Mucosa of stomach (tissue), 1 donor: ENCODE data around the gene AFAP1L1.

ENCODE experiments used
- H3K27me3 ChIP-seq: one replicate; pipeline ENCODE4 v1.7.0; 2013; ENCODE audit warnings: mild to moderate bottlenecking, low read length; ENCODE audit not compliant: control insufficient read depth, insufficient read depth
- H3K36me3 ChIP-seq: one replicate; pipeline ENCODE4 v1.7.0; 2013; ENCODE audit warnings: low read length; ENCODE audit not compliant: control insufficient read depth, insufficient read depth
- H3K4me1 ChIP-seq: one replicate; pipeline ENCODE4 v1.7.0; 2013; ENCODE audit warnings: mild to moderate bottlenecking, low read length; ENCODE audit not compliant: control insufficient read depth, insufficient read depth
- H3K4me3 ChIP-seq: one replicate; pipeline ENCODE4 v1.7.0; 2013; ENCODE audit warnings: low read length
- H3K9ac ChIP-seq: one replicate; pipeline ENCODE4 v1.7.0; 2013; ENCODE audit warnings: mild to moderate bottlenecking, low read length, moderate library complexity
- H3K9me3 ChIP-seq: one replicate; pipeline ENCODE4 v1.7.0; 2013; ENCODE audit warnings: mild to moderate bottlenecking, low read length, moderate library complexity; ENCODE audit not compliant: control insufficient read depth
- donor health status: Pancreatic carcinoma.

The AFAP1L1 gene

DNA sequence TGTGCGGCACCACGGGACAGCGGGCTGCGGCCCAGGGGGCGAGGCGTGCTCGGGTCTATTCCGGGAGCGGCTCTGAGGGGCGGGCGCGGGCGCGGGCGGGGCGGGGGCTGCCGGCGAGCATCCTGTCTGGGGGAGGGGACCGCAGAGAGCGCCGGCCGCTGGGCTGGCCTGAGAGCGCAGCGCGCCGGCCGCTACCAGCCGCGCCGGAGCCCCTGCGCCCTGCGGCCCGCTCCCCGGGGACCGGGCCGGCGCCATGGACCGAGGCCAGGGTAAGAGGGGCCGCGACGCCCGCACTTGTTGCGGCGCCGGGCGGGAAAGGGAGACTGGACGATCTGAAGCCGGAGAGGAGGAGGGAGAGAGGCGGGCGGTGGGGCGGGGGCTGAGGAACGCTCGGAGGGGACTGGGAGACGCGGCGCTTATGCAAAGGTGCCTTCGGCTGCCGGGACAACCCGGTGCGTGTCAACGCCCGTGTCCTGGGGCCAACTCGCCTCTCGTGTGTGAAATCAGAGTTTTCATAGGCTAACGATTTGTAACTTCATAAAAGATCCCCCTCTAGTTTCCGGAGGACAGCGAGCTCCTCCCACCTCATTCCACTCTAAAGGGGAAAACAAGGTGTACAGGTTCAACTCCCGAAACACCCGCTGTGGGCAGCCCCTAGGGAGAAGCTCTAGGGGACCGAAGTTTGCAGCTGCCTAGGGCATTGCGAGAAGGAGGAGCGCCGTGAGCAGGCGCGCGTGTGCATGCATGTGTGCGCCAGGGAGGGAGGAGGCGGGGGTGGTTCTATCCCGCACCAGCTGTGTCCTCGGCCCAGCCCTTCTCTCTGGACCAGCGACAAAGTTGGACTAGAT lies at the start of gene AFAP1L1:
TSS of gene AFAP1L1 (plus strand) at position 144 of the 848 bp plus-strand sequence. CDS start at position 254, 110 bp downstream.
- no peak within 1 kb of the TSS for H3K9ac ChIP-seq
- H3K4me3 ChIP-seq: peak within 1 kb of the TSS; percentile 41
- no peaks in the 10 kb centered on the region for H3K9me3 ChIP-seq
- no peaks in the 10 kb centered on the region for H3K36me3 ChIP-seq
- H3K4me1 ChIP-seq: peaks cover 4% of the 10 kb centered on the region
- peaks cover 27% of the 10 kb centered on the region for H3K27me3 ChIP-seq

DNA sequence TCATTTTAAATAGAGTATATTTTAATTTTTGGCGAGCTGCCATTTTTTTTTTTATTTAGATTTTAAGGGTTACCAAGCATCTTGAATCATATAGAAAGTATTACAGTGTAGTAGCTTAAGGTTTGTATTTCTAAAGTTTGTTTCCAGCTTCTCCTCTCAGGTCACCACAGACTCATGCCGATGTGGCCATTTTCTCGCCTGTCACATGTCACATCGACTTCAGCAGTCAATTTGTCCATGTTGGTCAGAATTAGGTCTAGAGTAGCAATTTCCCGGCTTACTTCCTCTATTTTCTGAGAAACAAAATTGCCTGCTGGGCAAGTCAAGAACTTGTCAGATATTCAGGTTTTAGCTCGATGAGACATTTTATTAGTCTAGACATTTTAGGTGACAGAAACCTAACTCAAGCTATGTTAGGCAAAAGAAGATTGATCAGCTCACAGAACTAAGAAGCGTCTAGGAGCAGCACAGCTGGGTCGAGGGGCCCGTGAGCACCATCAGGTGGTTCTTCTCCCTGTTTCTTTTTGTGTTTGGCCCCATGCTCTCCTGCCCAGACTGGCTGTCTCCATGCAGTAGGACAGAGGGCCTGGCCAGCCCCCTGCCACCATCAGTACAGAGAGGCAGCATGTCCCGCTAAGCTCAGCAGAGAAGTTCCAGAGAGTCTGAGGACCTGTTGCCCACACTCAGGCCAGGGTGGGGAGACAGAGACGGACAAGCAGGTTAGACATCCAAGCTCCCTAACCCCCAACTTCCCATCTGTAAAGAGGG lies 48.4 kb upstream of the AFAP1L1 start:
- no peaks in the 10 kb centered on the region for H3K36me3 ChIP-seq
- no peaks in the 10 kb centered on the region for H3K9me3 ChIP-seq
- H3K27me3 ChIP-seq: no peaks in the 10 kb centered on the region
- peaks cover 11% of the 10 kb centered on the region for H3K4me1 ChIP-seq
- no peak overlapping the region for H3K9ac ChIP-seq
- no peak overlapping the region for H3K4me3 ChIP-seq

DNA sequence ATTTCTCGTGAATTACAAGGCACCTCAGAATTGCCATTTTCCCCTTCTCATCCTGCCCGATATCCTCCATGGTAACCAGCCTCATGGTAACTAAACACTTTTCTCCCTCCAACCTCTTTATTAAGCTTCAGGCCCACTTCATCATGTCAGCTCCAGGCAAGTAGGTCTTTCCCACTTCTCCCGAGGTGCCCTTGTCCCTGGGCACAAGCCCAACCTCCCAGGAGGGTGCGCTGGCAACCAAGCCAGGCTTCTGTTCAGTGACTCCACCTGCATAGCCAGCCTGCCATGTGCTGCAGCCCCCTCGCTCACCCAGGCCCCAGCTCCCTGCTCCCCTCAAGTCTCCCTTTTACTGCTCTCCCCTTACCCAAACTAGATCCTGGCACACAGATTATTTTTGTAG lies 47.4 kb upstream of the AFAP1L1 start:
- no peak overlapping the region for H3K4me3 ChIP-seq
- H3K36me3 ChIP-seq: no peaks in the 10 kb centered on the region
- H3K9ac ChIP-seq: no peak overlapping the region
- H3K4me1 ChIP-seq: peaks cover 18% of the 10 kb centered on the region
- H3K27me3 ChIP-seq: no peaks in the 10 kb centered on the region
- H3K9me3 ChIP-seq: no peaks in the 10 kb centered on the region

DNA sequence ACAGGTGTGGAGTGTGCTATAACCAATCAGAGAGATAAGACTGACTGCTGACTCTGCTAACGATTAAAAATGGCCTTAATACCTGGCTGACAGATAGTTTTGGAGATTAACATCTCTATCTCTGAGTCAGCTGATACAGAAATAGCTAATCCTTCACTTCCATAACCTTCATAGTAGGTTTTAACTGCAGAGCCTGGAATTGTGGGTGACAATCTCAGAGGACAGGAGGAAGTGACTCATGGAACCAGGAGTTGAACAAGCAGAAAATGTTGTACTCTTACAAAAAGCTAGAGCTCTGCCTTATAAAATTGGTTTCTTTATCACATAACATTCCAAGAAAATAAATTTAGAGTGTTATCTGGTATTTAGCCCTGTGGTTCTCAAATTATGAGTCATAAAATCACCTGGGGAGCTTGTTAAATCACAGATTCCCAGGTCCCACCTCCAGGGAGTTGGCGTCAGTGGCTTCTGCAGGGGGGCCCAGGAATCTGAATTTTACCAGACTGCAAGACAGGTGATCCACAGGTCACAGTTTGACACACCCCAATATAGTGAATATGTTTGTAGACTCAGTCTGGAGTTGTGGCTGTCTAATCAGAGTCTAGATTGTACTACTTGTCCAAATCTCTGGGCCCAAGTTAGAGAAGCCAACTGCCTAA lies 44.4 kb upstream of the AFAP1L1 start:
- H3K36me3 ChIP-seq: no peaks in the 10 kb centered on the region
- H3K27me3 ChIP-seq: no peaks in the 10 kb centered on the region
- peaks cover 7% of the 10 kb centered on the region for H3K4me1 ChIP-seq
- no peak overlapping the region for H3K9ac ChIP-seq
- H3K9me3 ChIP-seq: no peaks in the 10 kb centered on the region
- H3K4me3 ChIP-seq: no peak overlapping the region

DNA sequence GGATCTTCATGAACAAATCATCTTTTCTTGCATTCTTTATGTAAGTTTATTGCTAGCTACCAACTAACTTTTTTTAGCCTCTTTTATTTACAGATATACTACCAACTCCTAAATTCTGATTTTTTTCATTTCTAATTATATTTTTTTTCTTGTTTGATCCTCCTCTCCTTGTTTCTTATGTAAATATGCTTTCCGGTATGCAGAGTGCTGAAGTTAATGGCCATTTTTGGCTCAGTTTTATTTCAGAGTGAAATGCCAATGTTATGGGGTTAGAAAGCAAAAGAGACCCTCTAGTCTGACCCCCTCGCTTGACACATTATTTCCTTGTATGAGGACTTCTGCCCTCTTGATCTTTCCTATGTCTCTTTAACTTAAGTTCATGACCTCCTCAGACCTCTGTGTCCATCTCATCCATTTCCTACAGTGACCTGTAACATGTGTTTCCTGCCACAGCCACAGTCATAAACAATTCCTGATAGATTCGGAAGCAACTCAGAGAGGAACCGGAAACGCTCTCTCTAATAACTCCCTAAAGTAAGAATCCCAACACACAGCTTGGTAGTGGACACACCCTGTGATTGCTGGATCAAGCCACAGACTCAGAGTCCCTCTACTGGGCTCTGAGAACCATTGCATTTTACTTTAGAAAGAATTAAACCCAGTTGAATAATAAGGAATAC lies 42.9 kb upstream of the AFAP1L1 start:
- Histone ChIP-seq H3K4me1 (peaks cover 7% of the 10 kb centered on the region), H3K36me3 (no peaks in the 10 kb centered on the region), H3K27me3 (no peaks in the 10 kb centered on the region), H3K4me3 (no peak overlapping the region), H3K9me3 (no peaks in the 10 kb centered on the region), H3K9ac (no peak overlapping the region)

DNA sequence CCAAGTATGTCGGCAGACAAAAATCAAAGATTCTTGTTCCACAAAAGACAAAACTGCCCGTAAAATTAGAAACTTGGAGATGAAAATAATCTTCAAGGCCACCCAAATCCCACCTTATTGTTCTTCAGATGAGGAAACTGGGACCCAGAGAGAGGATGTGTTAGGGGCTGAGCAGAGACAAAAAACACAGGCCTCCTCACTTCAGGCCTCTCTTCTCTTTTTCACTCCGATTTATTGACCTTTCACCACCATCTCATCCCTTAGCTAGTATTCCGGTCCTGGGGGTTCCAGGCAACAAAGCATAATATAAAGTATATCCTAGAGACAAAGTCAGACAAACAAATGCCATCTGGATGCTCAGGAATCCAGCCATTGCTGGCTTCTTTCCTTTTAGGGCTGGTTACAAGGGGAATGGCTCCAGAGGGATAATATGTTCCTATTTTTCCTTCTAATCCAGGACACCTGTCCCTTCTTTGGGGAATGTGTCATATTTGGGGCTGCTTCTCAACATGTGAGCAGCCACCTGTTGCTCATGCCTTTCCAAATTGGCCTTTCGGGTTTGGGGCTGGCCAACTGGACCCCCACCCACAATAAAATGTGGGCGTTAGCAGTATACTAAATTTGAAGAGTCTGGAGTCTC lies 42.2 kb upstream of the AFAP1L1 start:
- no peaks in the 10 kb centered on the region for H3K27me3 ChIP-seq
- H3K4me1 ChIP-seq: peaks cover 7% of the 10 kb centered on the region
- no peaks in the 10 kb centered on the region for H3K9me3 ChIP-seq
- H3K36me3 ChIP-seq: no peaks in the 10 kb centered on the region
- H3K9ac ChIP-seq: no peak overlapping the region
- no peak overlapping the region for H3K4me3 ChIP-seq

DNA sequence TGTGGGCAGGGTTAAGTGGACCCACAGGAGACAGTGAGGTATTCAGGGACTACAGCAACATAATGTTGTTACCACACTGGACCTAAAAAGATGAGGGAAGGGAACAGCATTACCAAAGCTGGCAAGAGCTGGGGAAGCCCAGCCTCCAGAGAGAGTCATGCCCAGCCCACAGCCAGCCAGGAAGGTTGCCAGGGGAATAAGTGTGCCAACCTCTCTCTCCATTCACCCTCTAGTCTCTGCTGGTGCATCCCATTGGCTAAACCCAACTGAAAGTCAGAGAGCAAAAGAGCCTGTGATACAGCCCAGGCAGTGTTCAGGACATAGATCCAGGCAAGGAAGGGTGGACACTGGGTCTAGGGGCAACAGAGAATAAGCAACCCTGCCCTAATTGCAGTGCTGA lies 35.8 kb upstream of the AFAP1L1 start:
- Histone ChIP-seq H3K4me1 (no peaks in the 10 kb centered on the region), H3K36me3 (no peaks in the 10 kb centered on the region), H3K27me3 (peaks cover 8% of the 10 kb centered on the region), H3K4me3 (no peak overlapping the region), H3K9ac (no peak overlapping the region), H3K9me3 (no peaks in the 10 kb centered on the region)

DNA sequence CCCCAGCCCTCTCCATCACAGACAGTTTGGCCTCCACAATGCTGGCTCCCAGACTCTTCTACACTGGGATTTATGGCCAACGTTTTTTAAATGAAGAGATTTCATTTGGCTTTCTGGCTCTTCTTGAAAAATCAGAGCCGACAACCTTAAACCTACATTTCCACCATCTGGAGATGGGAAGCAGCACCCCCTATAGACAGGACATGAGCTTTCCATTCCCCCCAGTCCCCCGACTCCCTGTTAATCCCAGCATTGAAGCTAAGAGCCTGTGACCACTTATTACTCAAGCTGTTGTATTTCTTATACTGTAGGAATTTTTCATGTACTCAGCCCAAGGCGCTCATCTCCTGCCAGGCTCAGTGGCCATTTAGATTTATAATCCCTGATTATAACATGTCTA lies 34.0 kb upstream of the AFAP1L1 start:
- Histone ChIP-seq H3K9me3 (no peaks in the 10 kb centered on the region), H3K4me3 (no peak overlapping the region), H3K9ac (no peak overlapping the region), H3K27me3 (peaks cover 8% of the 10 kb centered on the region), H3K4me1 (no peaks in the 10 kb centered on the region), H3K36me3 (no peaks in the 10 kb centered on the region)

DNA sequence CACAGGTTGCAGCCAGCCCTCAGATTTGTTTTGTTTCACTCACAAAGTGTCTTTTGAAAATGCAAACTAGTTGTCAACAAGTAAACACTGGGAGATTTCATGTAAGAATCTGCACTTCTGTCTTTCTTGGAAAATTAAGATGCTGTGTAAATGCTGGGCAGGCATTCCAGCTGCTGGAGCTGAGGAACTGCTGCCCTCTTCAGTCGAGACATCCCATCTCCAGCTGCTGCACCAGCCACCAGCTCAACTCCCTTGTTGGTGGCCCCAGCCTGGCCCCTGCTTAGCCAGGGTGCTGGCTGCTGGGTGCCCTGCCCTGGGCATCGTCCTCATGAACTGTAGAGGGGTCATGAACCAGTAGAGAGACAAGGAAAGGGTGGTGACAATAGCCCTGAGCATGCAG lies 33.1 kb upstream of the AFAP1L1 start:
- Histone ChIP-seq H3K27me3 (peaks cover 12% of the 10 kb centered on the region), H3K4me3 (no peak overlapping the region), H3K9ac (no peak overlapping the region), H3K36me3 (no peaks in the 10 kb centered on the region), H3K9me3 (no peaks in the 10 kb centered on the region), H3K4me1 (no peaks in the 10 kb centered on the region)

DNA sequence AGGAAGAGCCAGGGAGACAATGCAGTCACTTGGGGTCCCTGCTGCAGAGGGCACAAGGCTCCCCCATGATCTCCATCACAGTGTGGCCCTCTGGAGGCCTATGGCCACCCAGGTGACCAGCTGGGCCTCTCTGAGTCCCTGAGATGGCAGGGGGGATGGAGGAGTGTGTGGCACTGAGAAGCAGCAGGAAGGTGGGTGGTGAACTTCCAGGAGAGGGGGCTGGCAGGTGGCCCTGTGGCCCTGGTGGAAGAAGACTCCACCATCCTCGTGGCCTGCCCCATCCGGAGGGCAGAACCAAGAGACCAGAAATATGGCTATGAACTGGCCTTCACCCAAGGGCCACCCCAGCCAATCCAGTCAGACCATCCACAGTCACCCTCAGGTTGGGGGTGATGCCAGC lies 31.7 kb upstream of the AFAP1L1 start:
- Histone ChIP-seq H3K36me3 (no peaks in the 10 kb centered on the region), H3K4me1 (no peaks in the 10 kb centered on the region), H3K4me3 (no peak overlapping the region), H3K9ac (no peak overlapping the region), H3K9me3 (no peaks in the 10 kb centered on the region), H3K27me3 (peaks cover 12% of the 10 kb centered on the region)

DNA sequence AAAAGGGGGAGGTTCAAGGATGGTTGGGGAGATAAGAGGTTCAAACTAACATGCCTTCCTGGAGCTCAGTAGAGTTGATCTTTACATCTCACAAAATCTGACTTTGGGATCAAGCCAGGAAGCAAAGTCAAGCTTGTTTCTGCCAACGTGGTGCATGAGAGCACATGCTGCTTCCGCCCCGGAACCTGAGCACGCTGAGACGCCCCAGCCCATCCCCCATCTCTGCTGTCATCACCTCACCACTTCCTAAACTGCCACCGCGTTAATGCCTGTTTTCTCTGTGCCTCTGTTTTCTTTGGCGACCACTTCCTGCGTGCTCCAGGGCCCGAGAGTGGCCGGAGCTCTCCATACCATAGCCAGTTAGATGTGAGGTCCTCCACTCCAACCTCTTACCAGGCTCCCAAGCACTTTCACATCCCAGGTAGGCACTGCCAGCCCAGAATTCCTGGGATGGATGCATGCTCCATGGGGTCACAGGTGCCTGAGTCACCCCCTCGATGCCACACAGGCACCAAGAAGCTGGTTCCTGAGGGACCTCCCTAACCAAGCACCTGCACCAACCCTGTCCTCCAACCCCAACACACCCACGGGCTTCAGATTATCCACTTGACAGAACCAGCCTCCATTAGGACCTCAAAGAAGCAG lies 31.2 kb upstream of the AFAP1L1 start:
- Histone ChIP-seq H3K27me3 (peaks cover 12% of the 10 kb centered on the region), H3K4me3 (no peak overlapping the region), H3K9ac (no peak overlapping the region), H3K36me3 (no peaks in the 10 kb centered on the region), H3K9me3 (no peaks in the 10 kb centered on the region), H3K4me1 (no peaks in the 10 kb centered on the region)
